H9 (cell line): ENCODE data around the gene AP2A2. TPM values are rescaled to one million over a fixed set of nuclear protein-coding genes. Genes with fewer than 3 reads are reported as not detected.

Source experiments
- DNase-seq: peaks from one replicate; pipeline ENCODE4 v3.0.0-alpha.2; 2017
- H2AFZ ChIP-seq: one replicate; pipeline ENCODE4 v1.6.1; 2013; ENCODE audit warnings: mild to moderate bottlenecking, low read length, control low read depth, moderate library complexity
- H2AK5ac ChIP-seq: 2 replicates; pipeline ENCODE4 v1.6.1; 2013; ENCODE audit warnings: low read length, control low read depth, mixed read lengths; ENCODE audit not compliant: insufficient read length
- H2BK120ac ChIP-seq: one replicate; pipeline ENCODE4 v1.6.1; 2013; ENCODE audit warnings: low read depth, mild to moderate bottlenecking, low read length, control low read depth, inconsistent platforms; ENCODE audit not compliant: poor library complexity, severe bottlenecking
- H2BK12ac ChIP-seq: 2 replicates; pipeline ENCODE4 v1.6.1; 2013; ENCODE audit warnings: low read length, control low read depth, mixed read lengths, low read depth; ENCODE audit not compliant: insufficient read length
- H2BK15ac ChIP-seq: 2 replicates; pipeline ENCODE4 v1.6.1; 2013; ENCODE audit warnings: low read depth, low read length, control low read depth
- H2BK20ac ChIP-seq: one replicate; pipeline ENCODE4 v1.6.1; 2013; ENCODE audit warnings: low read depth, mild to moderate bottlenecking, low read length, control low read depth, inconsistent platforms; ENCODE audit not compliant: poor library complexity, severe bottlenecking
- H2BK5ac ChIP-seq: 2 replicates; pipeline ENCODE4 v1.6.1; 2013; ENCODE audit warnings: low read length, control low read depth, mixed read lengths; ENCODE audit not compliant: insufficient read length
- H3K14ac ChIP-seq: 2 replicates; pipeline ENCODE4 v1.6.1; 2013; ENCODE audit warnings: low read length, control low read depth; ENCODE audit not compliant: insufficient read depth
- H3K18ac ChIP-seq: 2 replicates; pipeline ENCODE4 v1.6.1; 2013; ENCODE audit warnings: low read depth, mild to moderate bottlenecking, mixed read lengths, low read length, control low read depth; ENCODE audit not compliant: insufficient read length
- H3K23ac ChIP-seq: 2 replicates; pipeline ENCODE4 v1.6.1; 2013; ENCODE audit warnings: low read length, control low read depth, mixed read lengths, low read depth; ENCODE audit not compliant: insufficient read length
- H3K23me2 ChIP-seq: 2 replicates; pipeline ENCODE4 v1.6.1; 2013; ENCODE audit warnings: low read depth, mild to moderate bottlenecking, mixed read lengths, low read length, control low read depth; ENCODE audit not compliant: insufficient read length, poor library complexity, severe bottlenecking
- H3K27ac ChIP-seq: 2 replicates; pipeline ENCODE4 v1.5.1; 2013; ENCODE audit warnings: low read length, control low read depth, mixed read lengths, low read depth; ENCODE audit not compliant: insufficient read length
- H3K27me3 ChIP-seq: 2 replicates; pipeline ENCODE4 v1.6.1; 2013; ENCODE audit warnings: low read length, control low read depth, inconsistent platforms; ENCODE audit not compliant: insufficient read depth
- H3K4ac ChIP-seq: 2 replicates; pipeline ENCODE4 v1.6.1; 2013; ENCODE audit warnings: low read depth, mild to moderate bottlenecking, control low read depth, inconsistent platforms, low read length, moderate library complexity
- H3K4me1 ChIP-seq: 2 replicates; pipeline ENCODE4 v1.6.1; 2013; ENCODE audit warnings: low read length, control low read depth, inconsistent platforms; ENCODE audit not compliant: insufficient read depth
- H3K4me2 ChIP-seq: 2 replicates; pipeline ENCODE4 v1.6.1; 2013; ENCODE audit warnings: low read length, control low read depth, mixed read lengths; ENCODE audit not compliant: insufficient read length, insufficient read depth
- H3K56ac ChIP-seq: 2 replicates; pipeline ENCODE4 v1.6.1; 2013; ENCODE audit warnings: low read depth, mild to moderate bottlenecking, mixed read lengths, low read length, control low read depth; ENCODE audit not compliant: insufficient read length
- H3K79me1 ChIP-seq: 2 replicates; pipeline ENCODE4 v1.6.1; 2013; ENCODE audit warnings: low read depth, mild to moderate bottlenecking, moderate library complexity, low read length, control low read depth, inconsistent platforms; ENCODE audit not compliant: insufficient read depth, poor library complexity, severe bottlenecking
- H3K79me2 ChIP-seq: 2 replicates; pipeline ENCODE4 v1.6.1; 2013; ENCODE audit warnings: low read length, control low read depth, inconsistent platforms; ENCODE audit not compliant: insufficient read depth
- H3K9ac ChIP-seq: 2 replicates; pipeline ENCODE4 v1.6.1; 2013; ENCODE audit warnings: low read length, control low read depth, mixed read lengths; ENCODE audit not compliant: insufficient read length; ENCODE audit errors: extremely low read depth
- H3K9me3 ChIP-seq: one replicate; pipeline ENCODE4 v1.6.1; 2013; ENCODE audit warnings: low read depth, low read length, inconsistent platforms; ENCODE audit not compliant: control insufficient read depth
- H3T11ph ChIP-seq: one replicate; pipeline ENCODE4 v1.6.1; 2013; ENCODE audit warnings: mild to moderate bottlenecking, low read length, control low read depth, inconsistent platforms
- H4K20me1 ChIP-seq: one replicate; pipeline ENCODE4 v1.6.1; 2013; ENCODE audit not compliant: control insufficient read depth, insufficient read length, insufficient read depth
- H4K5ac ChIP-seq: 2 replicates; pipeline ENCODE4 v1.6.1; 2013; ENCODE audit warnings: low read depth, mild to moderate bottlenecking, mixed read lengths, low read length, control low read depth; ENCODE audit not compliant: insufficient read length
- H4K8ac ChIP-seq: replicated peaks from 2 replicates; pipeline ENCODE4 v1.6.1; 2013; ENCODE audit warnings: low read length, control low read depth, mixed read lengths, low read depth; ENCODE audit not compliant: insufficient read length
- H4K91ac ChIP-seq: 2 replicates; pipeline ENCODE4 v1.6.1; 2013; ENCODE audit warnings: low read depth, mild to moderate bottlenecking, moderate library complexity, mixed read lengths, low read length, control low read depth; ENCODE audit not compliant: insufficient read length
- H3K27ac Mint-ChIP-seq, 3 experiments: 2 replicates in 2 of 3; 3 replicates in 1 of 3; pipeline ENCODE4 v1.8.0; 2020 to 2021; ENCODE audit warnings: mixed read lengths in 3 of 3, mild to moderate bottlenecking in 1 of 3, moderate library complexity in 1 of 3
- H3K27me3 Mint-ChIP-seq: 2 replicates; pipeline ENCODE4 v1.8.0; 2021; ENCODE audit warnings: low read depth, mild to moderate bottlenecking, moderate library complexity, mixed read lengths
- H3K36me3 Mint-ChIP-seq, 3 experiments: 2 replicates in 2 of 3; 3 replicates in 1 of 3; pipeline ENCODE4 v1.8.0; 2020 to 2021; ENCODE audit warnings: low read depth in 3 of 3, mixed read lengths in 3 of 3; ENCODE audit not compliant: insufficient read depth in 1 of 3
- H3K4me1 Mint-ChIP-seq, 2 experiments: 2 replicates each; pipeline ENCODE4 v1.8.0; 2020; ENCODE audit warnings: mixed read lengths in 2 of 2
- H3K4me3 Mint-ChIP-seq, 2 experiments: 2 replicates in 1 of 2; 3 replicates in 1 of 2; pipeline ENCODE4 v1.8.0; 2020 to 2021; ENCODE audit warnings: mild to moderate bottlenecking in 2 of 2, mixed read lengths in 2 of 2, moderate library complexity in 1 of 2
- H3K9me3 Mint-ChIP-seq, 2 experiments: 2 replicates in 1 of 2; 3 replicates in 1 of 2; pipeline ENCODE4 v1.8.0; 2020; ENCODE audit warnings: mild to moderate bottlenecking in 2 of 2, mixed read lengths in 2 of 2, moderate library complexity in 1 of 2
- CTCF ChIP-seq: fragments of 200-600 bp; sonication (generic); conservative IDR thresholded peaks from 3 replicates; pipeline ENCODE4 v1.8.0; 2021; ENCODE audit warnings: antibody characterized with exemption, mild to moderate bottlenecking
- WGBS: extraction: QIAGEN DNeasy Blood & Tissue Kit; methylation state at CpG from one replicate; pipeline ENCODE4 v1.1.7; 2013; ENCODE audit warnings: missing lambda C conversion rate, low lambda C conversion rate, mixed read lengths; ENCODE audit not compliant: insufficient read length; ENCODE audit errors: extremely low coverage; 5-methylcytosine and 5-hydroxymethylcytosine counted together
- total RNA-seq: library from RNA; stranded (reverse); gene quantifications from 2 replicates; pipeline ENCODE4 v1.2.1, GENCODE V29; 2021

Gene AP2A2
- total RNA-seq, 1 experiment from 2014 or later: 53.7 TPM

GRCh38 chr11:1060852-1061616 is 135.4 kb downstream of the AP2A2 start:
- Histone ChIP-seq H4K8ac (no peak overlapping the region), H3K23ac (no peak overlapping the region), H3K14ac (no peak overlapping the region), H2BK20ac (no peak overlapping the region), H3K18ac (no peak overlapping the region), H3K27me3 (no peaks in the 10 kb centered on the region), H3K56ac (no peak overlapping the region), H2BK5ac (no peak overlapping the region), H2BK120ac (no peak overlapping the region), H2BK15ac (no peak overlapping the region), H2AFZ (no peak overlapping the region), H3K79me1 (no peaks in the 10 kb centered on the region), H2BK12ac (no peak overlapping the region), H3T11ph (no peak overlapping the region), H3K4me1 (no peaks in the 10 kb centered on the region), H3K27ac (no peak overlapping the region), H3K23me2 (no peaks in the 10 kb centered on the region), H4K20me1 (no peaks in the 10 kb centered on the region), H3K4me2 (no peak overlapping the region), H3K9me3 (no peaks in the 10 kb centered on the region), H4K5ac (no peak overlapping the region), H3K79me2 (no peaks in the 10 kb centered on the region), H3K4ac (no peak overlapping the region), H3K9ac (no peak overlapping the region), H2AK5ac (no peak overlapping the region), H4K91ac (no peak overlapping the region)
- Mint-ChIP-seq H3K4me3 (no peak overlapping the region), H3K9me3 (peaks cover 10 to 19% of the 10 kb centered on the region in 2 experiments), H3K36me3 (no peaks in the 10 kb centered on the region), H3K27me3 (peaks cover 33% of the 10 kb centered on the region), H3K27ac (no peak overlapping the region), H3K4me1 (peaks cover 12 to 14% of the 10 kb centered on the region in 2 experiments; a peak in 3 of 4 replicates)
- DNase-seq: no peak
- WGBS: no CpG with 5 or more reads among the region's 18 CpGs
- no peak for TF ChIP-seq CTCF

Other genes with a start within 250 kb of the AP2A2 start
- gene DEAF1, start 230.6 kb upstream of the AP2A2 start, total RNA-seq: 67.3 and 68.6 TPM in 2 replicates
- 15.3 and 23.6 TPM in 2 replicates for gene TMEM80, start 230.1 kb upstream of the AP2A2 start, total RNA-seq
- gene EPS8L2, start 219.6 kb upstream of the AP2A2 start, total RNA-seq: 92.8 and 101 TPM in 2 replicates
- gene TALDO1, start 178.4 kb upstream of the AP2A2 start, total RNA-seq: 268 and 300 TPM in 2 replicates
- 51.5 and 60.0 TPM in 2 replicates for gene GATD1, start 148.4 kb upstream of the AP2A2 start, total RNA-seq
- gene CEND1, start 135.8 kb upstream of the AP2A2 start, total RNA-seq: 0.81 and 0.86 TPM in 2 replicates
- 51.9 and 54.6 TPM in 2 replicates for gene SLC25A22, start 127.6 kb upstream of the AP2A2 start, total RNA-seq
- 25.3 and 26.6 TPM in 2 replicates for gene PIDD1, start 120.6 kb upstream of the AP2A2 start, total RNA-seq
- gene RPLP2, start 115.9 kb upstream of the AP2A2 start, total RNA-seq: 2,138 and 2,312 TPM in 2 replicates
- 62.3 and 67.3 TPM in 2 replicates for gene PNPLA2, start 107.0 kb upstream of the AP2A2 start, total RNA-seq
- 28.8 and 29.0 TPM in 2 replicates for gene CRACR2B, start 98.0 kb upstream of the AP2A2 start, total RNA-seq
- 138 and 142 TPM in 2 replicates for gene CD151, start 92.9 kb upstream of the AP2A2 start, total RNA-seq
- 133 and 135 TPM in 2 replicates for gene POLR2L, start 83.3 kb upstream of the AP2A2 start, total RNA-seq
- gene TSPAN4, start 83.0 kb upstream of the AP2A2 start, total RNA-seq: 63.9 and 64.6 TPM in 2 replicates
- 87.2 and 89.4 TPM in 2 replicates for gene CHID1, start 15.1 kb upstream of the AP2A2 start, total RNA-seq
- gene MUC6, start 110.8 kb downstream of the AP2A2 start, total RNA-seq: not detected in 2 replicates
- gene MUC2, start 149.0 kb downstream of the AP2A2 start, total RNA-seq: not detected in 2 replicates
- not detected in 2 replicates for gene MUC5AC, start 232.1 kb downstream of the AP2A2 start, total RNA-seq